Testis (tissue), 2 donors: ENCODE results near the gene CHTF18.

Source experiments
- POLR2A ChIP-seq: fragments of 450-650 bp; IDR thresholded peaks from one replicate; pipeline ENCODE4 v1.6.1; 2017; ENCODE audit warnings: antibody characterized with exemption, mild to moderate bottlenecking, moderate library complexity
- TF ChIP-seq, protein P1 (sequence below), 3 experiments: fragments of 450-650 bp in 2 of 3; fragments of 200-600 bp in 1 of 3; sonication (generic) in 1 of 3; IDR thresholded peaks; one replicate each; pipeline ENCODE4 v1.5.1; 2016 to 2019; ENCODE audit warnings: antibody characterized with exemption in 3 of 3, mild to moderate bottlenecking in 2 of 3, moderate library complexity in 1 of 3

- TF ChIP-seq, protein P1, sequence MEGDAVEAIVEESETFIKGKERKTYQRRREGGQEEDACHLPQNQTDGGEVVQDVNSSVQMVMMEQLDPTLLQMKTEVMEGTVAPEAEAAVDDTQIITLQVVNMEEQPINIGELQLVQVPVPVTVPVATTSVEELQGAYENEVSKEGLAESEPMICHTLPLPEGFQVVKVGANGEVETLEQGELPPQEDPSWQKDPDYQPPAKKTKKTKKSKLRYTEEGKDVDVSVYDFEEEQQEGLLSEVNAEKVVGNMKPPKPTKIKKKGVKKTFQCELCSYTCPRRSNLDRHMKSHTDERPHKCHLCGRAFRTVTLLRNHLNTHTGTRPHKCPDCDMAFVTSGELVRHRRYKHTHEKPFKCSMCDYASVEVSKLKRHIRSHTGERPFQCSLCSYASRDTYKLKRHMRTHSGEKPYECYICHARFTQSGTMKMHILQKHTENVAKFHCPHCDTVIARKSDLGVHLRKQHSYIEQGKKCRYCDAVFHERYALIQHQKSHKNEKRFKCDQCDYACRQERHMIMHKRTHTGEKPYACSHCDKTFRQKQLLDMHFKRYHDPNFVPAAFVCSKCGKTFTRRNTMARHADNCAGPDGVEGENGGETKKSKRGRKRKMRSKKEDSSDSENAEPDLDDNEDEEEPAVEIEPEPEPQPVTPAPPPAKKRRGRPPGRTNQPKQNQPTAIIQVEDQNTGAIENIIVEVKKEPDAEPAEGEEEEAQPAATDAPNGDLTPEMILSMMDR (IDR thresholded peaks at IDR 0.05), result no peak
- no peak for TF ChIP-seq POLR2A
Measured at GRCh38 chr16:842711-843560, 54.5 kb downstream of the CHTF18 start.
